Measurements from ENCODE around the gene DTNB. TPM values are rescaled to one million over a fixed set of nuclear protein-coding genes. Genes with fewer than 3 reads are reported as not detected.

Gene DTNB
- total and polyA plus RNA-seq, 10 of the 15 experiments (the other 5 are each of a cell fraction or from before 2014, with no cell fraction given): 4.5 to 30.6 (median 11.9) TPM

DNA sequence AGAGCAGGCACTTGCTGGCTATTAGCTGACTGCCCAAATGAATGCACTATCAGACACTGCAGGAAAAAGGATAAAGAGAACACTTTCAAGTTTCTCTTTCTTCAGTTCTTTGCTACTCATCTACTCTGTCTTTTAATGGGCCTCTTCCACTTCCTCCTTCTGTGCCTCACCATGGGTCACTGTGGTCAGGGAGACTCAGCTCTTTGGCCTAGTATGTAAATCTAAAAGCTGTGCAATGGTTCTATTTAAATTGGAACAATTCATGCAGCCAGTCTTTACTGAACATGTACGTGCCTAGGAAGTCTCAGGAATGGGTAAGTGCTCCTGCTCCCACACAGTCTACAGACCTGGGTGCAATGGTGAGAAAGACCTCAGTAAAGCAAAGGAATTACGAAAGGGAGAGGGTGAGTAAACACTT, 252.5 kb downstream of the DTNB start (continued):
- TF ChIP-seq ATF7 (IDR thresholded peaks at IDR 0.05; ENCODE audit: low read depth) (peak; percentile 78), RCOR1 (conservative IDR thresholded peaks at IDR 0.05; ENCODE audit: low read depth, low read length) (peak; percentile 61; the same call in 1 of the 2 replicates), JUND (IDR thresholded peaks at IDR 0.05; ENCODE audit: low read depth, low read length) (no peak), SIN3A (IDR thresholded peaks at IDR 0.05; ENCODE audit: low read depth, low read length) (no peak), ZNF24 (IDR thresholded peaks at IDR 0.05) (no peak), YY1 (IDR thresholded peaks at IDR 0.05; ENCODE audit: low read depth, low read length) (0 out of 2 replicates have a peak, but pooled peaks have one; percentile 10), NR2C1 (IDR thresholded peaks at IDR 0.05) (no peak), FOXM1 (IDR thresholded peaks at IDR 0.05; ENCODE audit: low read depth, low read length) (peak; percentile 83; the same call in 1 of the 2 replicates), SREBF1 (IDR thresholded peaks at IDR 0.05; ENCODE audit: low read length) (peak; percentile 15; the same call in 1 of the 2 replicates), ZNF207 (IDR thresholded peaks at IDR 0.05; ENCODE audit: borderline replicate concordance) (no peak), RFX5 (IDR thresholded peaks at IDR 0.05; ENCODE audit: low read depth, low read length) (no peak), MTA3 (IDR thresholded peaks at IDR 0.05; ENCODE audit: borderline replicate concordance, low read length) (0 out of 2 replicates have a peak, but pooled peaks have one; percentile 42), ZNF592 (IDR thresholded peaks at IDR 0.05) (no peak), POU2F2 (IDR thresholded peaks at IDR 0.05; ENCODE audit: borderline replicate concordance, low read depth, low read length) (peak; percentile 95), RELB (IDR thresholded peaks at IDR 0.05; ENCODE audit: low read depth) (peak; percentile 53; the same call in 1 of the 2 replicates), EP300 (IDR thresholded peaks at IDR 0.05; ENCODE audit: borderline replicate concordance in 1 of 2, control insufficient read depth in 1 of 2, low read depth in 2 of 2, low read length in 2 of 2) (peak; percentile 82 to 95), CHD1 (IDR thresholded peaks at IDR 0.05; ENCODE audit: low read depth, low read length) (0 out of 2 replicates have a peak, but pooled peaks have one; percentile 39), TAF1 (IDR thresholded peaks at IDR 0.05; ENCODE audit: borderline replicate concordance, low read depth, low read length) (peak; percentile 73; the same call in 1 of the 2 replicates), STAT3 (IDR thresholded peaks at IDR 0.05; ENCODE audit: low read depth, low read length) (peak; percentile 85), ZNF622 (IDR thresholded peaks at IDR 0.05) (no peak)
- TF ChIP-seq, protein P1, sequence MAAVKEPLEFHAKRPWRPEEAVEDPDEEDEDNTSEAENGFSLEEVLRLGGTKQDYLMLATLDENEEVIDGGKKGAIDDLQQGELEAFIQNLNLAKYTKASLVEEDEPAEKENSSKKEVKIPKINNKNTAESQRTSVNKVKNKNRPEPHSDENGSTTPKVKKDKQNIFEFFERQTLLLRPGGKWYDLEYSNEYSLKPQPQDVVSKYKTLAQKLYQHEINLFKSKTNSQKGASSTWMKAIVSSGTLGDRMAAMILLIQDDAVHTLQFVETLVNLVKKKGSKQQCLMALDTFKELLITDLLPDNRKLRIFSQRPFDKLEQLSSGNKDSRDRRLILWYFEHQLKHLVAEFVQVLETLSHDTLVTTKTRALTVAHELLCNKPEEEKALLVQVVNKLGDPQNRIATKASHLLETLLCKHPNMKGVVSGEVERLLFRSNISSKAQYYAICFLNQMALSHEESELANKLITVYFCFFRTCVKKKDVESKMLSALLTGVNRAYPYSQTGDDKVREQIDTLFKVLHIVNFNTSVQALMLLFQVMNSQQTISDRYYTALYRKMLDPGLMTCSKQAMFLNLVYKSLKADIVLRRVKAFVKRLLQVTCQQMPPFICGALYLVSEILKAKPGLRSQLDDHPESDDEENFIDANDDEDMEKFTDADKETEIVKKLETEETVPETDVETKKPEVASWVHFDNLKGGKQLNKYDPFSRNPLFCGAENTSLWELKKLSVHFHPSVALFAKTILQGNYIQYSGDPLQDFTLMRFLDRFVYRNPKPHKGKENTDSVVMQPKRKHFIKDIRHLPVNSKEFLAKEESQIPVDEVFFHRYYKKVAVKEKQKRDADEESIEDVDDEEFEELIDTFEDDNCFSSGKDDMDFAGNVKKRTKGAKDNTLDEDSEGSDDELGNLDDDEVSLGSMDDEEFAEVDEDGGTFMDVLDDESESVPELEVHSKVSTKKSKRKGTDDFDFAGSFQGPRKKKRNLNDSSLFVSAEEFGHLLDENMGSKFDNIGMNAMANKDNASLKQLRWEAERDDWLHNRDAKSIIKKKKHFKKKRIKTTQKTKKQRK (IDR thresholded peaks at IDR 0.05; ENCODE audit: low read depth, low read length): no peak
- TF ChIP-seq, protein P2, sequence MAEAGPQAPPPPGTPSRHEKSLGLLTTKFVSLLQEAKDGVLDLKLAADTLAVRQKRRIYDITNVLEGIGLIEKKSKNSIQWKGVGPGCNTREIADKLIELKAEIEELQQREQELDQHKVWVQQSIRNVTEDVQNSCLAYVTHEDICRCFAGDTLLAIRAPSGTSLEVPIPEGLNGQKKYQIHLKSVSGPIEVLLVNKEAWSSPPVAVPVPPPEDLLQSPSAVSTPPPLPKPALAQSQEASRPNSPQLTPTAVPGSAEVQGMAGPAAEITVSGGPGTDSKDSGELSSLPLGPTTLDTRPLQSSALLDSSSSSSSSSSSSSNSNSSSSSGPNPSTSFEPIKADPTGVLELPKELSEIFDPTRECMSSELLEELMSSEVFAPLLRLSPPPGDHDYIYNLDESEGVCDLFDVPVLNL (IDR thresholded peaks at IDR 0.05; ENCODE audit: low read depth, low read length): no peak

Measured in GM12878 (cell line).